IPS-11a (cell line): ENCODE measurements around the gene ARMC9.
"Not testable (repeated sequence)": the region's sequence is repeated elsewhere in the genome, so short reads cannot be mapped to it uniquely, and the experiment has no call there.

ENCODE experiments used
- H3K4me3 ChIP-seq: one replicate; pipeline ENCODE4 v1.5.1; 2013; ENCODE audit warnings: low read depth, low read length, control low read depth

Gene ARMC9

GRCh38 chr2:231357931-231358330 lies 159.5 kb downstream of the ARMC9 start:
- no peak overlapping the region for H3K4me3 ChIP-seq

GRCh38 chr2:231359441-231359840 lies 161.0 kb downstream of the ARMC9 start:
- H3K4me3 ChIP-seq = no peak overlapping the region

- H3K4me3 ChIP-seq = no peak overlapping the region
These were observed 161.5 kb downstream of the ARMC9 start for GRCh38 chr2:231359948-231360347.

GRCh38 chr2:231360401-231360800 lies 162.0 kb downstream of the ARMC9 start:
- no peak overlapping the region for H3K4me3 ChIP-seq

- no peak overlapping the region for H3K4me3 ChIP-seq
These were observed 162.5 kb downstream of the ARMC9 start for GRCh38 chr2:231360881-231361371.

- no peak overlapping the region for H3K4me3 ChIP-seq
These were observed 163.5 kb downstream of the ARMC9 start for GRCh38 chr2:231361701-231362554.

GRCh38 chr2:231362555-231363184 lies 164.2 kb downstream of the ARMC9 start:
- H3K4me3 ChIP-seq = no peak overlapping the region

GRCh38 chr2:231364061-231364460 lies 165.6 kb downstream of the ARMC9 start:
- H3K4me3 ChIP-seq = no peak overlapping the region

GRCh38 chr2:231364961-231365810 lies 166.8 kb downstream of the ARMC9 start:
- H3K4me3 ChIP-seq = no peak overlapping the region

- no peak overlapping the region for H3K4me3 ChIP-seq
These were observed 168.7 kb downstream of the ARMC9 start for GRCh38 chr2:231367178-231367577.

- no peak overlapping the region for H3K4me3 ChIP-seq
These were observed 171.4 kb downstream of the ARMC9 start for GRCh38 chr2:231369580-231370428.

GRCh38 chr2:231370429-231370748 lies 172.0 kb downstream of the ARMC9 start:
- no peak overlapping the region for H3K4me3 ChIP-seq

GRCh38 chr2:231370749-231371429 lies 172.5 kb downstream of the ARMC9 start:
- H3K4me3 ChIP-seq = no peak overlapping the region

- H3K4me3 ChIP-seq = no peak overlapping the region
These were observed 173.1 kb downstream of the ARMC9 start for GRCh38 chr2:231371430-231372054.

- H3K4me3 ChIP-seq = no peak overlapping the region
These were observed 173.9 kb downstream of the ARMC9 start for GRCh38 chr2:231372326-231372725.

GRCh38 chr2:231373184-231373583 lies 174.8 kb downstream of the ARMC9 start:
- no peak overlapping the region for H3K4me3 ChIP-seq

- no peak overlapping the region for H3K4me3 ChIP-seq
These were observed 175.4 kb downstream of the ARMC9 start for GRCh38 chr2:231373786-231374349.

GRCh38 chr2:231374771-231375170 lies 176.3 kb downstream of the ARMC9 start:
- H3K4me3 ChIP-seq = no peak overlapping the region

GRCh38 chr2:231375994-231376615 lies 177.7 kb downstream of the ARMC9 start:
- H3K4me3 ChIP-seq = not testable (repeated sequence)
